Activated CD8-positive, alpha-beta T cell treated with anti-CD3 and anti-CD28 coated beads, Interleukin-2, amount 10 ng/mL, durations not matched to agents 7 days and 5 days (primary cell): ENCODE measurements around the gene B4GALT5. TPM values are rescaled to one million over a fixed set of nuclear protein-coding genes. Genes with fewer than 3 reads are reported as not detected.

Source experiments
- ATAC-seq: fragments of 150-1000 bp; cut with Tn5 transposase; one replicate; pipeline ENCODE4 v1.10.0; 2021; ENCODE audit warnings: moderate library complexity
- CTCF ChIA-PET: fragments of 350-600 bp; sonication (Branson Sonifier 250); formaldehyde crosslinking; loops from one replicate; lab custom pipeline; 2021; ENCODE audit warnings: antibody characterized with exemption; lab: Charles Lee
- POLR2A ChIA-PET: fragments of 350-600 bp; sonication (Branson Sonifier 250); formaldehyde crosslinking; loops from one replicate; lab custom pipeline; 2021; ENCODE audit warnings: antibody characterized with exemption; lab: Charles Lee
- DNase-seq: peaks from one replicate; pipeline ENCODE4 v3.0.0-alpha.2; 2020
- H3K27ac Mint-ChIP-seq: one replicate; pipeline ENCODE4 v1.8.0; 2021; ENCODE audit warnings: mild to moderate bottlenecking, mixed read lengths
- H3K27me3 Mint-ChIP-seq: one replicate; pipeline ENCODE4 v1.8.0; 2021; ENCODE audit warnings: low read depth, mixed read lengths
- H3K36me3 Mint-ChIP-seq: one replicate; pipeline ENCODE4 v1.8.0; 2021; ENCODE audit warnings: low read depth, mixed read lengths
- H3K4me1 Mint-ChIP-seq: one replicate; pipeline ENCODE4 v1.8.0; 2021; ENCODE audit warnings: low read depth, mixed read lengths
- H3K4me3 Mint-ChIP-seq: one replicate; pipeline ENCODE4 v1.8.0; 2021; ENCODE audit warnings: mild to moderate bottlenecking, mixed read lengths
- H3K9me3 Mint-ChIP-seq: one replicate; pipeline ENCODE4 v1.8.0; 2022; ENCODE audit warnings: mixed read lengths; ENCODE audit not compliant: insufficient read depth
- total RNA-seq, 2 experiments: library from RNA; stranded (reverse); gene quantifications; one replicate each; pipeline ENCODE4 v1.2.3, GENCODE V29; 2021

The B4GALT5 gene
- total RNA-seq, 2 experiments from 2014 or later: 13.3 to 13.4 TPM

DNA sequence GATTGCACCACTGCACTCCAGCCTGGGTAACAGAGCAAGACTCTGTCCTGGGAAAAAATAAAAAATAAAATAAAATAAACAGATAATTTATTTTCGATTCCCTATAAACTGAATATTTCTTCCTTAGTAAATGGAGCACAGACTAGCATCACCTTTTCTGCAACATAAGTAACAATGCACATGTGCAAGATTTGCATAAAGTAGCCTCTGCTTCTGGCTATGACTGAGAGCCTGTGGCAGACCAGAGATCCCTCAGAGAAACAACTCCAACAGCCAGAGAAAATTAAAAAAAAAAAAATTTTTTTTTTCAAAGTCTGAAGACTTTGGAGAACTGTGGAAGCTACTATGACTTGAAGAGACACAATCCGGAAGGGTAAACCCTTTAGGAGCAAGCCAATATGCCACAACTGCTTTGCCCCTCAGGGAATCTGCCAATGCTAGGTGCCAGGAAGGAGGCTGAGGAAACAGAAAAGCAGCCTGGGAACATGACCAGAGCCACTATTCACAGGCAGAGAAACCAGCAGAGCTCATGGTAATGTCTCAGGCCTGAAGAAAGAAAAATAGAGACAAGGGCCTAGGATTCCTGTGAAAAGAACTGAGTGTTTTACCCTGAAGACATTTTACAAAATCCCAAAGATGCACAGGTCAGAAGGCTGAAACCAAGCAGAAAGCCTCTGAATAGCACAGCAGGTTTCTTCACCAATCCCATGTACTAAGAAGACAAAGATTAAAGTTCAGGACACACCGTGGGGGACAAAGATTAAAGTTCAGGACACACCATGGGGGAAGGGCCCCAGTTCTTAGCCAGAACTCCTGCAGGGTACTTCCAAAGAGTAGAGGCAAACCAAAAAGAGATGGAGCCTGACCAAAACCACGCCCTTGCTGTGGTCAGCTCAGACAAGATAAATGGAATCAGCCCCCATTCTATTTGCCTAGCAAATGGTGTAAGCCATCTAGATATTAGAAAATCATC lies 25.8 kb downstream of the B4GALT5 start:
- DNase-seq: no peak
- H3K4me3 Mint-ChIP-seq: no peak overlapping the region
- H3K36me3 Mint-ChIP-seq: peaks cover 4% of the 10 kb centered on the region
- H3K9me3 Mint-ChIP-seq: no peaks in the 10 kb centered on the region
- ChIA-PET POLR2A (interaction anchor here (0.7 kb wide), 1 partner anchor 271 kb away, joined by 3 read pairs; no protein-coding TSS in a partner anchor), CTCF (no interaction called here)
- H3K4me1 Mint-ChIP-seq: peaks cover 27% of the 10 kb centered on the region
- no peak overlapping the region for H3K27ac Mint-ChIP-seq
- H3K27me3 Mint-ChIP-seq: no peaks in the 10 kb centered on the region
- no peak for ATAC-seq

DNA sequence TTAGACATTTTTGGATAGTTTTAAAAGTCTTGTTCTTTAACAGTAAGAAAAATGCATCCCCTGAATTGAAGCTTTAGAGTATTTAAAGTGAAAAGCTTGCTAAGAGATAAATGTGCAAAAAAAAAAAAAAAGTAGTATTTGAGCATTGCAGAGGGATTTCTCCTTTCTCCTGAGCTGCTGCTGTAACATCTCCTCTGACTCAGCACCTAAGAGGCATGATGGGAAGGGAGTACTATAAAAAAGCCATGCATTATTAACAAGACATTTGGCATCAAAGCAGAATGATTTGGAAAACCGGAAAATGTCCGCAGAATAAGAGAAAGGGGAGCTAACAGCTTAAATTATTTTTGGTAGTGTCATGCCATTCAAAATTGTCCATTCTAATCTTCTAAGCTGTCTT lies 27.9 kb downstream of the B4GALT5 start:
- peaks cover 33% of the 10 kb centered on the region for H3K4me1 Mint-ChIP-seq

DNA sequence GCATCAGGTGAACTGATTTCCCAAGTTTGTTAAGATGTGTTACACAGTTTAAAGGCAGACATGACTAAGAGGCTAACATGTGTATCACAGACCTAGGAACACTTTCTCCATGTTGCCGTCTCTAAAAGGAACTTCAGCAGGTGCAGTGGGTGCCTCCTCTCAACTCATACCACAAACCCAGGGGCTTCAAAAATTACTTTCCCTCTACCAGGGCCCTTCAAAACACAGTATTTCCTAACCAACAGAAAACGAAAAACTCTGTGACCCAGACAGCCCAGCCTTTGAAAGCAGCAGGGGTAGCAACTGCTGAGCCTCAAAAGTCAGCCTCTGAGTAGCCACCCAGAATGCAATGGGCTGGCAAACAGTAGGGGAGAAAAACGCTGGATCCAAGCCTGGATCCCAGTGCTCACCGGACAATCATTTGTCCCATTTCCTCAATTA lies 28.5 kb downstream of the B4GALT5 start:
- H3K4me3 Mint-ChIP-seq: no peak overlapping the region
- ChIA-PET CTCF (interaction anchor here (1.1 to 1.2 kb wide), 2 partner anchors 9 to 161 kb away, joined by 6 to 7 read pairs; no protein-coding TSS in a partner anchor), POLR2A (no interaction called here)
- ATAC-seq (no peak), DNase-seq (no peak)
- H3K4me1 Mint-ChIP-seq: peaks cover 33% of the 10 kb centered on the region
- H3K36me3 Mint-ChIP-seq: peaks cover 7% of the 10 kb centered on the region
- no peaks in the 10 kb centered on the region for H3K27me3 Mint-ChIP-seq
- no peak overlapping the region for H3K27ac Mint-ChIP-seq
- no peaks in the 10 kb centered on the region for H3K9me3 Mint-ChIP-seq

More for the DNA sequence above, 27.9 kb downstream of the B4GALT5 start:
- ATAC-seq (no peak), DNase-seq (no peak)
- no peak overlapping the region for H3K27ac Mint-ChIP-seq
- CTCF ChIA-PET: interaction anchor here (1.1 to 1.3 kb wide), 3 partner anchors 10 to 160 kb away, joined by 3 to 7 read pairs (median 6); no protein-coding TSS in a partner anchor
- peaks cover 7% of the 10 kb centered on the region for H3K36me3 Mint-ChIP-seq
- POLR2A ChIA-PET: no interaction called here
- H3K4me3 Mint-ChIP-seq: no peak overlapping the region
- no peaks in the 10 kb centered on the region for H3K27me3 Mint-ChIP-seq
- H3K9me3 Mint-ChIP-seq: no peaks in the 10 kb centered on the region

DNA sequence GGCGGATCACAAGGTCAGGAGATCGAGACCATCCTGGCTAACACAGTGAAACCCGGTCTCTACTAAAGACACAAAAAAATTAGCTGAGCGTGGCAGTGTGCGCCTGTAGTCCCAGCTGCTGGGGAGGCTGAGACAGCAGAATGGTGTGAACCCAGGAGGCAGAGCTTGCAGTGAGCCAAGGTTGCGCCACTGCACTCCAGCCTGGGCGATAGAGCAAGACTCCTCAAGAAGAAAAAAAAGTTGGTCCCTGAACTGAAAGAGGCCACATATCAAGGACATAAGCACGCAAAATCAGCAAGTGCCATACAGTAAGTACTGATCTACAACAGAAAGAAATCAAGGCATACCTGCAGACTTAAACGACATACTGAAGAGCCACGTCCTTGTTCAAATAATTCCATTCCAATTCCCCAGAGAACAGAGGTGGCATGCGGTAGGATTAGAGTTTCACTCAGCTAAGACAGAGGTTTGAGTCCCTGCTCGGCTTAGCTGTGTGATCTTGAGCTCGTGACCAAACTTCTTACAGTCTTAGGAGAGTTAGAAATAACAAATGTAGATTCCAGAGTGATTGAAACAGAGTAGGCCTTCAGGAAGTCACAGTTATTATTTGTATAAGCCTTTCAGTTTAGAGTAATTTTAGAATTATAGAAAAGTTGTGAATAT lies 29.2 kb downstream of the B4GALT5 start:
- Mint-ChIP-seq H3K27me3 (no peaks in the 10 kb centered on the region), H3K27ac (no peak overlapping the region), H3K4me1 (peaks cover 35% of the 10 kb centered on the region), H3K9me3 (no peaks in the 10 kb centered on the region), H3K4me3 (no peak overlapping the region), H3K36me3 (peaks cover 7% of the 10 kb centered on the region)
- POLR2A ChIA-PET: no interaction called here
- DNase-seq (no peak), ATAC-seq (no peak)
- CTCF ChIA-PET: interaction anchor here (1.7 kb wide), 1 partner anchor 17 kb away, joined by 3 read pairs; no protein-coding TSS in a partner anchor

DNA sequence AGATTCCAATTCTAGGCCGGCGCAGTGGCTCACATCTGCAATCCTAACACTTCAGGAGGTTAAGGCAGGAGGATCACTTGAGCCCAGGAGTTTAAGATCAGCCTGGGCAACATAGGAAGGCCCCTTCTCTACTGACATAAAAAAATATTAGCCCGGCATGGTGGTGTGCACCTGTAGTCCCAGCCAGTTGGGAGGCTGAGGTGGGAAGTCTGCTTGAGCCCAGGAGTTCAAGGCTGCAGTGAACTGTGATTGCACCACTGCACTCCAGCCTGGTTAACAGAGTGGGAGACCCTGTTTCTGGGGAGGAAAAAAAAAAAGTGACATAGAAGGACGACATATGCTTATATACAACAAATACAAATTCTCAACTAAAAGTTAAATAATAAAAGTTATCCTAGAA lies 30.9 kb downstream of the B4GALT5 start:
- H3K36me3 Mint-ChIP-seq: peaks cover 7% of the 10 kb centered on the region
- H3K27me3 Mint-ChIP-seq: no peaks in the 10 kb centered on the region
- no peak for ATAC-seq
- ChIA-PET CTCF (interaction anchor here (1.7 kb wide), 1 partner anchor 15 kb away, joined by 3 read pairs; no protein-coding TSS in a partner anchor), POLR2A (no interaction called here)
- H3K27ac Mint-ChIP-seq: no peak overlapping the region
- no peak overlapping the region for H3K4me3 Mint-ChIP-seq
- peaks cover 42% of the 10 kb centered on the region for H3K4me1 Mint-ChIP-seq
- no peaks in the 10 kb centered on the region for H3K9me3 Mint-ChIP-seq
- DNase-seq: no peak

DNA sequence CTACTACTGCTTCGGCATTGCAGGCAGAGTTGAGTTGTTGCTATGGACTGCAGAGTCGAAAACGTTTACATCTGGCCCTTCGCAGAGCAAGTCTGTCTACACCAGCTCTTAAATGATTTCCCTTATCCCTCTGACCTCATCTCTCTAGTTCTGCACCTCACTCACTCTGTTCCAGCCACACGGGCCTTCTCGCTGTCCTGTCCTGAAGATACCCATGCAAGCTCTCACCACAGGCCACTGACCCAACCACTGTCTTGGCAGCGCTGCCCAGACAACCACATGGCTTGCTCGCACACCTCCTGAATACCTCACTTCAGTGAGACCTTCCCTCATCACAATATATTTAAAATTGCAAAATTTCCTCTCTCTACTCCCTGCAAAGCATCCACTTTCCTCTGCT lies 31.4 kb downstream of the B4GALT5 start:
- DNase-seq (no peak), ATAC-seq (no peak)
- ChIA-PET POLR2A (interaction anchor here (0.5 kb wide), 1 partner anchor 11 kb away, joined by 3 read pairs; no protein-coding TSS in a partner anchor), CTCF (no interaction called here)
- Mint-ChIP-seq H3K4me3 (no peak overlapping the region), H3K4me1 (peaks cover 47% of the 10 kb centered on the region), H3K27ac (no peak overlapping the region), H3K36me3 (peaks cover 7% of the 10 kb centered on the region), H3K27me3 (no peaks in the 10 kb centered on the region), H3K9me3 (no peaks in the 10 kb centered on the region)

DNA sequence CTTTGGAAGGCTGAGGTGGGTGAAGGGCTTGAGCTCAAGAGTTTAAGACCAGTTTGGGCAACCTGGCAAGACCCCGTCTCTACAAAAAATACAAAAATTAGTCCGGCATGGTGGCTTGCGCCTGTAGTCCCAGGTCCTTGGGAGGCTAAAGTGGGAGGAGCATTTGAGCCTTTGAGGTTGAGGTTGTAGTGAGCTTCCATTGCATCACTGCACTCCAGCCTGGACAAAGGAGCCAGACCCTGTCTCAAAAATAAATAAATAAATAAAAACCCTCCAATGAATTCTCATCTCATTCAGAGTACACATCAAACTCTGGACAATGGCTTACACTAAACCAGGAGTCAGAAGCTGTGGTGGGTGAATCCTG lies 31.8 kb downstream of the B4GALT5 start:
- peaks cover 49% of the 10 kb centered on the region for H3K4me1 Mint-ChIP-seq
- no peak overlapping the region for H3K27ac Mint-ChIP-seq
- DNase-seq (no peak), ATAC-seq (no peak)
- ChIA-PET CTCF (no interaction called here), POLR2A (interaction anchor here (0.5 kb wide), 1 partner anchor 11 kb away, joined by 3 read pairs; no protein-coding TSS in a partner anchor)
- no peaks in the 10 kb centered on the region for H3K9me3 Mint-ChIP-seq
- H3K4me3 Mint-ChIP-seq: no peak overlapping the region
- H3K27me3 Mint-ChIP-seq: no peaks in the 10 kb centered on the region
- peaks cover 7% of the 10 kb centered on the region for H3K36me3 Mint-ChIP-seq

DNA sequence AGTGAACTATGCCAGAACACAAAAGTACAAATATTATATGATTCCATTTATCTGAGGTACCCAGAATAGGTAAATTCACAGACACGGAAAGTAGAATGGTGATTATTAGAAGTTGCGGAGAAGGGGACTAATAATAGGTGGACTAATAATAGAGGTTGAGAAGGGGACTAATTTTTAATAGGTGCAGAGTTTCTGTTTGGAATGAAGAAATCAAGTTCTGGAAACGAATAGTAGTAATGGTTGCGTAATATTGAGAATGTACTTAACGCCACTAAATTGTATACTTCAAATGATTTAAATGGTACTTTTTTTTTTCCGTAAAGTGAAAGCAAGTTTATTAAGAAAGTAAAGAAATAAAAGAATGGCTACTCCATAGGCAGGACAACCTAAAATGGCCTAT lies 33.2 kb downstream of the B4GALT5 start:
- DNase-seq (no peak), ATAC-seq (no peak)
- Mint-ChIP-seq H3K4me3 (no peak overlapping the region), H3K4me1 (peaks cover 55% of the 10 kb centered on the region), H3K27me3 (no peaks in the 10 kb centered on the region), H3K27ac (no peak overlapping the region), H3K9me3 (no peaks in the 10 kb centered on the region), H3K36me3 (peaks cover 7% of the 10 kb centered on the region)
- POLR2A ChIA-PET: no interaction called here
- CTCF ChIA-PET: interaction anchor here (1.2 to 1.3 kb wide), 2 partner anchors 39 to 70 kb away, joined by 4 read pairs; no protein-coding TSS in a partner anchor

DNA sequence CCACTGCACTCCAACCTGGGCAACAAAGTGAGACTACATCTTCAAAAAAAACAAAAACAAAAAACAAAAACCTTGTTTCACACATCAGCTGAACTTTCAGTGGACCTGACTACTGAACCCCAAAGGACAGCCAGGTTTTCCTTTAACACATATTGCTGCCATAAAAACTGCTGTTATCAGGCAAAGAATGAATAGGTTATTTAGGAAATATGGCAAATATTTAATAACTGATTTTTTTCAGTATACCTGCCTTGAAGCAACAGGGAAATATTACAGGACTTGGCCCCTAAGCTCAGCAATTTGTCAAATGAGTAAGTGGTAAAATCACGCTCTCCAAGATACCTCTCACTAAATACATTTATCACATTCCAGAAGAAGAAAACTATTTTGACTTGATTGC lies 34.0 kb downstream of the B4GALT5 start:
- Mint-ChIP-seq H3K4me1 (peaks cover 54% of the 10 kb centered on the region), H3K27me3 (no peaks in the 10 kb centered on the region), H3K4me3 (no peak overlapping the region), H3K27ac (no peak overlapping the region), H3K9me3 (no peaks in the 10 kb centered on the region), H3K36me3 (peaks cover 5% of the 10 kb centered on the region)
- DNase-seq (no peak), ATAC-seq (no peak)
- POLR2A ChIA-PET: interaction anchor here (0.7 to 1.4 kb wide), 2 partner anchors 15 to 194 kb away, joined by 3 read pairs; no protein-coding TSS in a partner anchor
- CTCF ChIA-PET: interaction anchor here (0.8 to 1.7 kb wide), 6 partner anchors 10 to 70 kb away, joined by 3 to 12 read pairs (median 4); no protein-coding TSS in a partner anchor

DNA sequence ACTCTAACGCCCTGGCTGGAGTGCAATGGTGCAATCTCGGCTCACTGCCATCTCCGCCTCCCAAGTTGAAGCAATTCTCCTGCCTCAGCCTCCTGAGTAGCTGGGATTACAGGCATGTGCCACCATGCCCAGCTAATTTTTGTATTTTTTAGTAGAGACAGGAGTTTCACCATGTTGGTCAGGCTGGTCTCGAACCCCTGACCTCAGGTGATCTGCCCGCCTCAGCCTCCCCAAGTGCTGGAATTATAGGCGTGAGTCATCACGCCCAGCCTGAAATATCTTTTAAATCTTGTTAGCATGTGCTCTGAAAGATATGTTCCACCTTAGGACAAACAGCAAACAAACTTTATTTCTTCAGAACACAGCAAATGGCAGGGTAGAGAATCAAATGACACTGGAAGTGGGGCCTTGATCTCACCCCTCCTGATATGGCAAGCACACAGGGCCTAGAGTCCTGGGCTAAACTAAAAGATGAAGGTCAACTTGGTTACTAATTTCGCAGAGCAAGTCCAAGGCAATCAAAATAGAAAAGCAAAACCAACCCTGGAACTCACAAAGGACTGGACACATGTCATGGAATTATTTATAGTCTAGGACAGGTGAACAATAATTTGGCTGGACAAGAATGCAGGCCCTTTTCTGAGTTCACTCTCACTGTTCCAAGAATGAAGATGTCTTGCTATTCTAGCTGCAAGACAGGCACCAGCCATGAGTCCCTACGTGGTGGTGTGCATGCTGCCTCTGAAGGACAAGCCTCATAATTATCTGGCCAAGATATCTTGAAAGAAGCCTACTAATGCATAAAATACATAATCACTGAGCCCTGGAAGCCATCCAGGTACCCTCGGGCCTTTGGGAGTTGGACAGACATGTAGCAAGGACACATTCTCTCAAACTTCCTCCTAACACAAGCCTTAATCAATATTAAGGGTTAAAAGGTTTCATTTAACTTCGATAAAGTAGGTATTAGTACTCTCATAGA lies 35.6 kb downstream of the B4GALT5 start:
- ChIA-PET POLR2A (interaction anchor here (1.4 kb wide), 1 partner anchor 17 kb away, joined by 3 read pairs; no protein-coding TSS in a partner anchor), CTCF (interaction anchor here (1.0 to 1.7 kb wide), 3 partner anchors 9 to 168 kb away, joined by 3 to 12 read pairs (median 4); no protein-coding TSS in a partner anchor)
- Mint-ChIP-seq H3K36me3 (peaks cover 4% of the 10 kb centered on the region), H3K9me3 (no peaks in the 10 kb centered on the region), H3K27me3 (no peaks in the 10 kb centered on the region), H3K27ac (no peak overlapping the region), H3K4me3 (no peak overlapping the region), H3K4me1 (peaks cover 52% of the 10 kb centered on the region)
- ATAC-seq (no peak), DNase-seq (no peak)
